ENCODE data around the gene CLDN24.

The CLDN24 gene

DNA sequence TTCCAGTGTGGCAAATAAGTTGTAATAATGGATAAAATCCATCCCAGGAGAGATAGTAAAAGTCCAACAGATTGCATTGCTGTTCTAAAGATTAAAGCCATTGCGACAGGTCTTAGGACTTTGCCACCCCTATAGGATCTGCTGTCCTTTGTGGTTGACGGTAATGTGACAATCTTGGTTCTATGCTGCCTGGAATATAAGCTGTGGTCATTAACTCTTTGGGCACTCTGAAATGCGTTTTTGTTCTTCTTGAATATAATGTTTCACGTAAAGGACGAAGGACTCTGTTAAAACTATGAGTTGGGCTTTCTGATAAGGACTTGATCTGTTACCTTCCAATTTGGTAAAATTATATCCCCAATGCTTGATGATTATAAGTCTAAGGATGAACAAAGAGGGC, at the start of gene CLDN24:
CLDN24 (minus strand) TSS at position 101 of the 400 bp plus-strand sequence; CDS start at position 101, 0 bp downstream.
- DNase-seq = no peak

DNA sequence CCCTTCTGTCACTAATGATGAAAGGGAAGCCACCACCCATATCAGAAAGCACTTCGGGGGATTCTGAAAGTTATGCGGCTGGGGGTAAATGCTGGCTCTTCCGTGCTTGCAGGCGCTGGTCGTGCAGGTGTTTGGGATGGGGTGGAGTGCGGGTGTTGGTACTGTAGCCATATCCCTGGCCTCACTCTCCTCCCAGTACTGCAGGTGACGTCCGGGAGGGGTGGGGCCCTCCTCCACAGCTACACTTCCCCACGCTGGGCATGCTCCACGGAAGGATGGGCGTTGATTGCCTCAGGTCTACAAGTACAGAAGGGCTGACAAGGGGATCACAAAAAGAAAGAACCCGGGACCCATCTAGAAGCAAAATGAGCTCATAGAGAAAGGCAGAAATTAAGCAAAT, 48.6 kb upstream of the CLDN24 start:
- DNase-seq = no peak

DNA sequence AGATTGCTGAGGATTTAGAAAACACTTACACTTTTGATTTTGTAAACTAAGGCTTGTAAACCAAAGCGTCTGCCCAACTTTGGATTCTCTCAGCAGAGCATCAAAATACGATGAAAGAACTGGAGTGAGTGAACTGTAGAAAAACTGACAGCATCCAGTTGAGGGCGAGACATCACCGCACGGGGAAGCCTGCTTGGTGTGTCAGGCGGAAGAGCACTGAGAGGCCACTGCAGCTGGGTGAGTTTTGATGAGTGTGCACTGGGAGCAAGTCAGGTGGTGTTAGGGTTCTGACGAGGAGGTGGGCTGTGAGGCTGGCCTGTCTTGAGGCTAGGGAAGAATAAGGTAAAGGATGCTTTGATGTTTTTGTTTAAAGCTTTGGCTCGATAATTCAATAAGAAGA, 46.8 kb upstream of the CLDN24 start:
- no peak for DNase-seq

DNA sequence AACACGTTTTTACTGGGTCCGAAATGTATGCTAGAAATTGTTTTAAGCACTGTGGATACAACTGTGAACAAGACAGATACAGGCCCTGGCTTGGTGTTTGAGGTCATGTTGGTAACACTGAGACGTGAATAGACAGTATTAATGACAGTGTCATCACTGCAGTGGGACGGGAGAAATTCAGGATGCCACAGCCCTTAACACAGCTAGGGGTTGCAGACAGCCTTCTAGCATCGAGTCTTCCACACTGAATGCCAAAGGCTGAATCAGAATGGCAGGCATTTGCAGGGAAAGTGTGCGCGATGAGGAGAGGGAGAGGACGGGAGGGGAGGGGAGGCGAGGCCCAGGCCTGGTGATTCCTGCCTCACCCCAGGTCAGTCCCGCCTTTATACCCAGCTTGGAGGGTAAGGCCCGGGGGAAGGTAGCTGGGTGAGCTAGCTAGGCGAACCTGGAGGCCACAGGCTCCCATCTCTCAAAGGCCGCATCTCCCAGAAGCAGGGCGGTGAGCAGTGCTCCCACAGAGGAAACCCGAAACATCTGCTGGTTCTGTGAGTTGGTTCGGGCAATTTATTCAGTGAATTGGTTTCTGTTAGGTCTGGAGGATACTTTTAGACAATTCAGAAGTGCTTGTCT, 44.1 kb upstream of the CLDN24 start:
- no peak for DNase-seq

DNA sequence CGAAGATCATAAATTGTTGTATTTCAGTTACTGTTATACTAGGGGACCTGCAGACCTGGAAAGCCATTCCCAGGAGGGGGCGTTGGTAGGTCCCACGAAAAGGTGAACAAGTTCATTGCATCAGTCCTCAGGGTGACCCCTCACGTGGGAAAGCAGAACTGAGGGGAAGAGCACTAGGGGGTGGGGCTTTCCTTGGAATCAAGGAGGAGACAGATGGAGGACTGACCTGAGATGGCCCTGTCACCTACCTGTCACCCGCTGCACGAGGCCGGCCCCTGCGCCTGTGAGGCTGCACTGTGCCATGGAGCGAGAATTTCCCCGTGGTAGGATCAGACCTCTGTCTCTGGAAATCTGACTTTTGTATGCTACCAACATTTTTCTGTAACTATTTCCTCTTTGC, 41.8 kb upstream of the CLDN24 start:
- no peak for DNase-seq

DNA sequence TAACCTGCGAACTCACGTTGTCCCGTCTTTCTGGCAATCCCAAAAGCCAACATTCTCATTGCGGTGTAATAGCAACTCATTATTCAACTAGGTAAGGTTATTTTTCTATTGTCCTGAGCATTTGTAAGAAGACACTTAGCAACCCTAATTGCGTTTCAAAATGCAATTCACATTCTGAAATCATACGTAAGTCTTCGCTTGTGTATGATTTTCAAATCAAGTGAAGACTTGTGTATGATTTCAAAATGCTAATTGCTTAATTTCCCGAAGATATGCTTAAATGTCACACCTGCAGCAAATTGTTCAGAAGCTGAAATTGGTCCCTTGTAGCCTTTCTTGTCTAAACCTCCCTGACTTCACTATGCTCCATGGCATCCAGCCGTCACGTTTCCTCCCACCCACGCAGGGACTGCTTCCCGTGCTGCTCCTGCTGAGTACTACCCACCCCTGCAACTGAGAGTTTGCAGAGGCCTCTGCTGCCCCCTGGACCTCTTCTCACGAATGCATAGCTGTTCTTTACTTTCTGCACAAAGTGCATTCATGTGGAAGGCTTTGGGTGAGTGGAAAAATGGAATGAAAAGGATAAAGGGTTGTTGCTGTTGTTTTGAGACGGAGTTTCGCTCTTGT, 40.8 kb upstream of the CLDN24 start:
- peak; percentile 14 for DNase-seq

DNA sequence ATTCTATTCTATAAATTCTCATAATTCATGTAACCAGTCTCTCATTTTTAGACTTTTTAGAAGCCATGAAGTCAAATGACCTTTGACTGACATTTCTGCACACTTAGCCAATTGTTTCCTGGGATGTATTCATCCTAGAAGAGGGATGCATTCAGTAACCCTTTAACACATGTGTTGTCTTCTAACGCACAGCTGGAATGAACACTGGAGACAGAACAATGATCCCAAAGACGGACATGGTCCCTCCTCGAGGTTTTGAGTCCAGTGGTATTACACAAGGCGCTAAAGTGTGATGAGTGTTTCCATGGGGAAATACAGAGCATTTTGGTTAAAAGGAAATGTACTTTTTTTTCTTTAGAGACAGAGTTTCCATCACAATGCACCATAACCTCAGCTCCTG, 39.8 kb upstream of the CLDN24 start:
- no peak for DNase-seq

DNA sequence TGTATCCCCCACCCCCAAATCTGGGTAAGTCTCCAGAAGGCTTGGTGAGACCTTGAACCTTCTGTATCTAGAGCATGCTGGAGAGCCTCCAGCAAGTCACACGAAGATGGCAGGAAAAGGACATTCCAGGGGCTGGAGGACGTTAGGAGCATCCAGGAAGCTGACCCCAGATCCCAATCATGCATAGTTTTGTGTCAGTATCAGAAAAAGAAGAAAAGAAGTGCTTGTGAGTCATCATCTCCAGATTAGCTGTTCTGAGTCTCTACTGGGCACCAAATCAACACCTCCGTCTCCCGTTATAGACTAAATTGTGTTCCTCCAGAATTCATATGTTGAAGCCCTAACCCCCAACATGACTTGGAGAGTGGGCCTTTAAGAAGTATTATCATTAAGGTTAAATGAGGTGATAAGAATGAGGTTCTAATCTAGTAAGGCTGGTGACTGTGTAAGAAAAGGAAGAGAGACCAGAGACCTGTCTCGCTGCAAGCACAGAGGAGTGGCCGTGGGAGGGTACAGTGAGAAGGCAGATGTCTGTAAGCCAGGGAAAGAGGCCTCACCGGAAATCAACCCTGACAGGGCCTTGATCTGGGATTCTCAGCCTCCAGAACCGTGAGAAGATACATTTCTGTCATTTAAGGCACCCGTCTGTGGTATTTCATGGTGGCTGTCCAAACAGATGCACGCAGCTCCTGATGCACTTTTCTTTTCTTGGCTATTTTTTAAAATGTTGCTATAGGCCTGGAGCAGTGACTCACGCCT, 38.1 kb upstream of the CLDN24 start:
- peak; percentile 27 for DNase-seq

DNA sequence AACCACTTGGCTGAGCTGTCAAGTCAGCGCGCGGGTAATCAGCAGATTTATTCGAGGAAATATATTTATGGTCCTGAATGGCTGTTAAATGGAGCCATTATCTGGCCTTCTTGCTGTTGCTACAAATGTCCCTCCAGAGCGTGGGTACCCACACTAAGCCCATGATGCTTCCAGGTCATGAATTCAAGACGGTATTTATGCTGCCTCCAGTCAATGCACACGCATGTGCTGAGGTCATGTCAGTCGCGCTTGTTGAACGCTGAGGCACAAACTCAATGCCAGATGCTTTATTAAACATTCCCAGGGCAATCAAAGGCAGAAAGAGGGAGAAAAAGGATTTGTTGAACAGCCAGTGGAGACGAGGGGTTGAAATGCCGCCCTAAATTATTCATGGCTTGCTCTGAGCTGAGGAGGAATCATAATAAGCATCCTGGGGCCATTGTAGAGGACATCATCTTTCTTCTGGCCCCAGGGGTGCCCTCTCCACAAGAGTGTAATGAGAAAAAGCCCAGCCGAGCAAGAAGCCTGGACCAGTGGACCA, 36.1 kb upstream of the CLDN24 start:
- DNase-seq = no peak

DNA sequence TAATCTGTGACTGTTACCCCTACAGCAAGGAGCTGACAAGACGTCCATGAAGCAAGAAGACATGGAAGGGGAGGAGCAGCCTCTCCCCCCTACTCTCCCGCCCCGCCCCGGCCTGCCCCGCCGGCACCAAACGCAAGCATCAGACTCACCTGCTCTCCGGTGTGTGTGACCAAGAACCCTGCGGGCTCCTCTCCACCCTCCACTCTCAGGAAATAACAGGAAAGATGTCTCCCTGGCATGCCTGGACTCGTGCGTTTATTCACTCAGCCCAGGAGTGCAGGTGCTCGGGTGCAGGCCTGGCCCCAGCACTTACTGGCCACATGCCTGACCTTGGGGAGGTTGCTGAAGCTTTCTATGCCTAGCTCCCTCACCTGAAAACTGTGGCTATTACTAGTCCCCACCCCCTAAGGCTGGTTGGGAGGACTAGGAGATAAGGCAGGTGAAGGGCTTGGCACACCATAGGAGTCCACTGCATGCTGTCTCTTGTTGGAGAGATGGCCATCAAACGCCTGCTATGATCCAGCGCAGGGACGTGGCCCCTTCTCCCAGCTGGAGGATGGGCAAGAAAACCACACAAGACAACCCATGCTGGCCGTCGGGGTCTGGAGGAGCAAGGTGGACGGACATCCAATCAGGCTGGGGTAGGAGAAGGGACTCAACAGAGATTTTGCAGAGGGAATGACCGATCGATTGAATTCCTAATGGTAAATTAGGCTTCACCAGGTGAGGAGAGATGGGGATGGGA, 34.9 kb upstream of the CLDN24 start:
- DNase-seq = no peak

DNA sequence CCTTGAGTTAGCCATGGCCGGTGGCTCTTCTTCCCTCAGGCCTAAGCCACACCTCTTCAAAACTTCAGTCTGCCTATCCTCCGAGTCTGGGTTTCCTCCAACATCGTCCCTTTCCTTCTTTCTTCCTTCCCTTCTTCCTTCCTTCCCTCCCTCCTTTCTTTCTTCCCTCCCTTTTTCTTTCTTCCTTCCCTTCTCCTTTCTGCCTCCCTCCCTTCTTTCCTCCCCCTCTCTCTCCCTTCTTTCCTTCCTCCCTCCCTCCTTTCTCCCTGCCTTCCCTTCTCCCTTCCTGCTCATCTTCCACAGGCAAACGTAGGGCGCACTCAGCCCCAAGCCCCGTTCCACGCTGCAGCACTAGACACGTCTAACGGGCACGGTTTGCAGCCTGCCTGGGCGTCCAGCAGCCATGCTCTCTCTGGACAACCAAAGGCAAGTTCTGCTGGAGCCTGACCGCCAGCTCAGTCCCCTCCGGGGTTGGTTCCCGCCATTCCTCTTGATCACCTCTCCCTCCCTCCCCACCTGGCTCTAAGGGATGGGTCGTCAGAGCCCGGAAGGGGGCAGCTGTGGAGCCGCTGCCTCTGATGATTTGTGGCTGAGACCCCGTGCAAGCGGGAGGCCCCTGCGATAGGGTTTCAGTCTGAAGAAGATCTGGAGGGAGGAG, 34.1 kb upstream of the CLDN24 start:
- no peak for DNase-seq

DNA sequence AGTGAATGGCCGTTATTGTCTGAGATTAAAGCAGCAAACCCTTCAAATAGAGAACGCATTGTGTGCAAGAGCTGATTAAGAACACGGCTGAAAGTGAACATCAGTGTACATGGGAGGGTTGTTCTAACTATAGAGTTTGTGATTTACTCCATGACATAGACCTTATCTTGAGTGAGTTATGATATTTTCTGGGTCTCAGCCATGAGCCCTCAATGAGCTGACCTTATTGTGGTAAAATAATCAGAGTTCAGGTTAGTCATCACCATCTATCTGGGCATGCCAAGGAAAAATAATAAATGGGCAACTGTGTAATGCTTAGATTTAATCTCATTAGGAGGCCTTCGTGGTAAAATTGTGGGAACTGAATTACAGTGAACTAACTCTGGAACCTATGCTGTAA, 33.2 kb upstream of the CLDN24 start:
- DNase-seq = peak; percentile 21

DNA sequence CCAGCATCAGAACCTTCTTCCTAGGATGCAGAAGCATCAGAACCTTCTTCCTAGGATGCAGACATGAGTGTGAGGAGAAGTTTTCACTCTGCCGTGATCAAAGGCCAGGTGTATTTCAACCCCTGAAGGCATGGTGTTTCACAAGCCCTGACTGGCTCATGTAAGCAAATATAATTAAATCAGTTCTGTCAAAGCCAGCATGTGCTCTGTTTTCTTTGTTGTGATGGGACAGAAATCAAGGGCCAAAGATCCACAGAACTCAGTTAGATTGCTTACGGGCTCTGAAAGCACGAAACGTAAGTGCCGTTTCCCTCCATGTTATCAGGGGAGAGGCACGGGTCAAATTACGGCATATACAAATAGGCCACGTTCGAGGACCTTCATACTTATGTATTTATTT, 32.0 kb upstream of the CLDN24 start:
- no peak for DNase-seq

DNA sequence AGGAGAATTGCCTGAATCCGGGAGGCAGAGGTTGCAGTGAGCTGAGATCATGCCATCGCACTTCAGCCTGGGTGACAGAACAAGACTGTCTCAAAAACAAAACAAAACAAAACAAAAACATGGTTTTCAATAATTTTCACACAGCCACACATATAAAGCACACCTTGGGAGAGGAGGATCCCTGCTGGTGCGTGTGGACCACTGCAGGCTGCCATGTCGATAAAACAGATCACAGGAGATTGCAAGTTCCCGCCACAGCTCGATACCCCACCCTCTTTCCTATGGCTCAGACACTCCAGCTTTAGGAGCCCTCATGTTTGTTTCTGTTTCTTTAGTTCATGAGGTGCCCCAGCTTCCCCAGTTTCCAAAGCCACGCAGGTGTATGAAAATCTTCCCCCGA, 31.3 kb upstream of the CLDN24 start:
- peak; percentile 27 for DNase-seq

DNA sequence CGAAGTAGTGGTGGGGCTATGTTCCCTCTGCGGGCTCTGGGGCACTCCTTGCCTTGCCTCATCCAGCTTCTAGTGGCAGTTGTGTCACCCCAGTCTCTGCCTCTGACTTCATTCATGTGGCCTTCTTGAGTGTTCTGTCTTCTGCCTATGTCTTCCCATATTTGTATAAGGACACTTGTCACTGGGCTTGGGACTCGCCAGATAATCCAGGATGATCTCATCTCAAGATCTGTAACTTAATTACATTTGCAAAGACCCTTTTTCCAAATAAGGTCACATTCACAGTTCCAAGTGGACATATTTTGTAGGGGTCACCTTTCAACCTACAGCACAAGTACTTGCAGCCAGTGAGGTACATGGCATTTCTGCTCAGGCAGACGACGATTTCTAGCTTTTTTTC, 30.3 kb upstream of the CLDN24 start:
- no peak for DNase-seq

DNA sequence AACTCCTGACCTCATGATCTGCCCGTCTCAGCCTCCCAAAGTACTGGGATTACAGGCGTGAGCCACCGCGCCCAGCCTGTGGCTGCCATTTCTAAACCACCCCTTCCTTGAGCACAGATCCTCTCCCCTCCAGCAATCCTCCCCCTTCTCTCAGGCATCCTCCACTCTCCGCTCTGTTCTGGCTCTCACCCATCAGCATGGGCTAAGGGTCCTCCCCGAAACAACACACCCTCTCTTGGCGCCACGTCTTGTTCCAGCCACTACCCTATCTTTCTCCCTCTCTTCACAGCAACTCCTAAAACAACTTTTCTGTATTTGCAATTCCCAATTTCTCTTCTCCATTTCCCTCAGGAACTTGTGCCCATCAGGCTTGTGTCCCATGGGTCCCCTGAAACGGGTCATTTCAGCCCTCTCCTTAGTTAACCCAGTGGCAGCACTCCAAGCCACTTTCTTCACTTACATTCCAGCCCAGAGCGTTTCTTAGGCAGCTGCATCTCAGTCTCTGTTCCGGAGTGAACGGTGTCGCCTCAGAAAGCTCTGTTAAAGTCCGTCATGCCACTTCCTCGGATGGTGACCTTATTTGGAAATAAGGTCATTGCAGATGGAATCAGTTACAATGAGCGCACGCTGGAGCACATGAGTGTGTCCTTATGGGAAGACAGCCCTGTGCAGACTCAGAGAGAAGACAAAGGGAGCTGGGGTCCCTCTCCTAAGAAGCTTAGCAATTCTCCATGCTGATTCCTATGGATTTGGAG, 28.3 kb upstream of the CLDN24 start:
- DNase-seq = no peak

DNA sequence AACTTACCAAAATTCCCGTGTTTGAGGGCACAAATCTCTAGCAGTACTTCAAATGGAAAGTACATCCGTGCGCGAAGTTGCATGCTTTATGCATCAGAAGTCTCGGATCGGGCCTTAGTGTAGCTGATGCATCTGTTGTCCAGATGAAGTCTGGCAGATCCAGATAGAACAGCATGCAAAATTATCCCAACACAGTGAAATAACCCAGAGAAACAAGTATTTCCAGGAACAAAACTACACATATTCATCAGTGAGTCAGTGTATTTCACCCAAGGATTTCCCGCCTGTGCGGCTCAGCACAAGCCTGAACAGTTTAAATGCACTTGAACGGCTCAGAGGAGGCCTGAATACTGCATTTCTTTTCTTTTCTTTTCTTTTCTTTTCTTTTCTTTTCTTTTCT, 27.4 kb upstream of the CLDN24 start:
- DNase-seq = no peak

DNA sequence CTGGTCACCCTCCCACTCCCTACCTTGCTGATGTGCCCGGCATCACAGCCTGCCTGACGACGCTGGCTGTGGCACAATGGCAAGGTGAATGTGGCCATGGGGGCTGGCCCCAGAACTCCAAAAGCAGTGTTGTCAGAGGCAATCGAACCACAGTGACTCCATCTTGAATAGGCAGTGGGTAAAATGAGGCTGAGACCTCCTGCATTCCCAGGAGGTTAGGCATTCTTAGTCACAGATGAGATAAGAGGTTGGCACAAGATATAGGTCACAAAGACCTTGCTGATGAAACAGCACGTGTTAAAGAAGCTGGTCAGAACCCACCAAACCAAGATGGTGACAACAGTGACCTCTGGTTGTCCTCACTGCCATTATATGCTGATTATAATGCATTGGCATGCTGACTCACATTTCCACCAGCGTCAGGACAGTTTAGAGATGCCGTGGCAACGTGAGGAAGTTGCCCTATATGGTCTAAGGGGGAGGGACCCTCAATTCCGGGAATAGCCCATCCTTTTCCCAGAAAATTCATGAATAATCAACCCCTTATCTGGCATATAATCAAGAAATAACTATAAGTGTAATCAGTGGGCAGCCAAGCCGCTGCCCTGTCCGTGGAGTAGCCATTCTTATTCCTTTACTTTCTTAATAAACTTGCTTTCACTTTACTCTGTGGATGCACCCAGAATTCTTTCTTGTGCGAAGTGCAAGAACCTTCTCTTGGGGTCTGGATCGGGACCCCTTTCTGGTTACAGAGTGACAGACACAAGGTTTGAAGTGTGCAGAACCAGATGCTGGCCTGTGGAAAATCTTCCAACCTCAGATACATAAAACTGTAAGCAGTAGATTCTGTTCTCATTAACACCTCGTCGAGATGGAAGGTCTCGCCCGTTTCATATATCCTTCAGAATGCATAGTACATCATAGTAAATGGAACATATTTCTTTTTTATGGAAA, 26.8 kb upstream of the CLDN24 start:
- DNase-seq = peak; percentile 86

DNA sequence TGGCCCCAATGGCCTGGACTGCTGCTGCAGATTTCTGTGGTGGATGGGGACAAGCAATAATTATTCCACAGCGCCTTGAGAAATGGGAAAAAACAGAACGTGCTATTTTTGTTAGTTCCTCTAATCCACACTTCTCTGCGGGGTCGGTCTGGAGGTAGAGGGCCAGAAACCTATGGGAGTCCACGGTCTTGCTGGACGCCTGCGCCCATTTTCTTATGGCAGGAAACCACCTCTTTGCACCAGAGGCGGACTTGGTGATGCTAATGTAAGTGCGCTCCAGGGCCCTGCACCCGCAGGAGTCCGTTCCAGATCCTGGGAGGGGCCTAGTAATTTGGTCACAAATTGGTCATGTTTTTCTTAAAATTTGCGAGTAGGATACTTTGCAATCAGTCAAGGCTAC, 25.9 kb upstream of the CLDN24 start:
- DNase-seq = no peak

DNA sequence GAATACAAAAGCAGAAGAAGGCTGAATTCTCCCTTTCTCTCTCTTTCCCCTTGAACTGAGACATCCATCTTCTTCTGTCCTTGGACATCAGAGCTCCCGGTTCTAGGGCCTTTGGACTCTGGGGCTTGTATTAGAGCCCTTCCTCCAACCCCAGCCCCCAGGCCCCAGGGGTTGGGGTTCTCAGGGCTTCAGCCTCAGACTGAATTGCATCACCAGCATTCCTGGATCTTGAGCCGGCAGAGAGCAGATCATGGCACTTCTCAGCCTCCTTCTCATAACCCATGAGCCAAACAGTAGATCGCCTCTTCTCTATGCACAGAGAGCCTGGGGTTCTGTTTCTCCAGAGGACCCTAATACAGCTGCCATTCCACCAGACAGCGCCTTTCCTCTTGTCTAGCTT, 25.3 kb upstream of the CLDN24 start:
- DNase-seq = no peak

DNA sequence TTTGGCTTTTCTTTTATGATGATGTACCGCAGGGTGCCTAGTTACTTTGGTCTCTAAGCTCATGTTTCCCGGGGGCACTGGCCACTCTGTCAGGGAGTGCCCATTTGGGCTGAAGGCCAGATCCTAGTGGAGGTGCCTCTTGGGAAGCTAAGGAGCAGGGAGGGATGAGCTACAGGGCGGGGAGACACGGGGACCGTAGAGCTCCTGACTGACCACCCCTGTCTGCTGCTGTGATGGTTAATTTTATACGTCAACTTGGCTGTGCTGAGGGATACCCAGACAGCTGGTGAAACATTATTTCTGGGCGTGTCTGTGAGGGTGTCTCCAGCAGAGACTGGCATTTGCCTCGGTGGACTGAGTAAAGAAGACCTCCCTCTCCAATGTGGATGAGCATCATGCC, 24.9 kb upstream of the CLDN24 start:
- no peak for DNase-seq

All from hematopoietic multipotent progenitor cell treated with erythropoietin and hydrocortisone succinate and interleukin-3 and kit ligand, for 4 days (in vitro differentiated cells).